NCI-H524 (cell line): ENCODE results near the gene PRAMEF6.
"Not testable (repeated sequence)": the region's sequence is repeated elsewhere in the genome, so short reads cannot be mapped to it uniquely, and the experiment has no call there.

Experiments
- DNase-seq, 2 experiments: peaks; one replicate each; lab custom pipeline; 2025; lab: John Stamatoyannopoulos, UW

Gene PRAMEF6

GRCh38 chr1:12947480-12947879, at the start of gene PRAMEF6:
Gene PRAMEF6 (minus strand): TSS chr1:12947580. CDS start chr1:12942518, 5,062 bp downstream.
- DNase-seq = not testable (repeated sequence)

DNA sequence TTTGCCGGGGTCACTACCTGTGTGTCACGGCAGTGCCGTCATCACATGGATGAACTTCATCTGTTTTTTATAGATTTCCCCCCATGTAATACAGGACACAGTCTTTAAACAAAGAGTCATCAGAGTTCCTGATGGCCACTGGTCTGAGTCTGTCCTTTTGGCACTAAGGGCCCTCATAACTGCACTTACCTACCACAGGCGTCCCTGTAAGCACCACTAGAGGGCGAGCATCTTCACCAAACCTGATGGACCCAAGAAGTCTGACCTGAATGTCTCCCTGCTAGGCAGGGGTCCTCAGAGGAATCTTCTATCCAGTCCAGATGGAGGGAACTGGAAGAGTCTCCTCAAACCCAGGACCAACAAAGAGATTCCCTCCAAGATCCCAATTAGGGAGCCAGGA, 23.0 kb downstream of the PRAMEF6 start:
- DNase-seq = not testable (repeated sequence)

DNA sequence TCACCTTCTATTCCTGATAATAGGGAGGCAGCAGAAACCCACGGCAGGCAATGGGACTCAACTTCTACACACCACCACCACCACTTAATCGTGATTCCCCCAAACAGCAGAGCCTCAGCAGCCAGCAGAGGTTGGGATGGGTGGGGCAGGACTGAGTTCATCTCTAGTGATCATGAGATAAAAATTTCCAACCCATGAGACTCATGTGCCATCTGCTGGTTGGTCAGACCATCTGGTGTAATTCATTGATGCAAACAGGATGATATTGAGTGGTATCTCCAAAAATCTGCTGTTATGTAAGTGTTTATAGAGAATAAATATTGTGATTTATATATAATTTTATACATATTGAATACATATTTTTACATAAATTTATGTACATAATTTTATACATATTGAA, 25.6 kb downstream of the PRAMEF6 start:
- DNase-seq = not testable (repeated sequence)

- not testable (repeated sequence) for DNase-seq
Observed at GRCh38 chr1:12916310-12916709, 31.1 kb downstream of the PRAMEF6 start, which contains the start of gene PRAMEF7. Gene PRAMEF7 (plus strand): TSS chr1:12916610. CDS start chr1:12917693, 1,083 bp downstream.

- DNase-seq = not testable (repeated sequence)
Observed at GRCh38 chr1:12903793-12904572, 43.4 kb downstream of the PRAMEF6 start.

- not testable (repeated sequence) for DNase-seq
Observed at GRCh38 chr1:12899186-12899585, 48.2 kb downstream of the PRAMEF6 start.

GRCh38 chr1:12898170-12898569, 49.2 kb downstream of the PRAMEF6 start, which contains the start of gene PRAMEF10:
Gene PRAMEF10 (minus strand): TSS chr1:12898270. CDS start chr1:12895847, 2,423 bp downstream.
- not testable (repeated sequence) for DNase-seq
